ENCODE results near the gene GINS1. TPM values are rescaled to one million over a fixed set of nuclear protein-coding genes. Genes with fewer than 3 reads are reported as not detected.

Gene GINS1
- total RNA-seq, 1 experiment from 2014 or later = 30.4 TPM

GRCh38 chr20:25452333-25452732 lies 44.9 kb downstream of the GINS1 start:
- ChIA-PET POLR2A (no interaction called here), RAD21 (ENCODE audit: low non-redundant PET in 1 of 2, low total read pairs in 2 of 2, uncharacterized antibody in 2 of 2, unreplicated experiment in 2 of 2) (no interaction called here), CTCF (no interaction called here)
- Histone ChIP-seq H3K27ac (ENCODE audit: low read depth, low read length) (no peak overlapping the region), H3K4me1 (ENCODE audit: control insufficient read depth in 1 of 2, insufficient read depth in 2 of 2, low read length in 2 of 2) (peaks cover 4 to 6% of the 10 kb centered on the region in 2 experiments; a peak in 3 of 4 replicates), H3K79me2 (ENCODE audit: insufficient read depth, low read length) (no peaks in the 10 kb centered on the region), H3K9ac (ENCODE audit: low read length) (no peak overlapping the region), H3K4me2 (ENCODE audit: low read length) (no peak overlapping the region), H3K9me3 (ENCODE audit: control insufficient read depth in 1 of 2, insufficient read depth in 1 of 2, low read depth in 1 of 2, low read length in 2 of 2) (no peaks in the 10 kb centered on the region), H3K4me3 (replicated peaks in 1 of 2; ENCODE audit: low read depth in 1 of 2, low read length in 2 of 2) (no peak overlapping the region), H2AFZ (ENCODE audit: low read depth, low read length, poor library complexity, severe bottlenecking) (no peak overlapping the region), H4K20me1 (ENCODE audit: insufficient read depth) (no peaks in the 10 kb centered on the region), H3K36me3 (ENCODE audit: control insufficient read depth in 1 of 2, insufficient read depth in 2 of 2, low read length in 2 of 2) (peaks cover 5 to 7% of the 10 kb centered on the region in 2 experiments; a peak in 3 of 4 replicates), H3K27me3 (ENCODE audit: insufficient read depth, low read length) (no peaks in the 10 kb centered on the region), H3K9me2 (ENCODE audit: insufficient read depth) (no peaks in the 10 kb centered on the region)
- no peak for ATAC-seq
- TF ChIP-seq POLR2AphosphoS5 (IDR thresholded peaks at IDR 0.05; ENCODE audit: low read depth, low read length) = no peak
- TF ChIP-seq SRF (IDR thresholded peaks at IDR 0.05; ENCODE audit: low read depth) = no peak
- no peak for TF ChIP-seq ATF3 (IDR thresholded peaks at IDR 0.05)
- TF ChIP-seq JUND (IDR thresholded peaks at IDR 0.05) = no peak
- BruUV-seq (replicated peaks) = no TSS peak
- no peak for DNase-seq (ENCODE audit: low read depth, low spot score)
- intact Hi-C loops (cut with micrococcal nuclease) = no loop called here

- Histone ChIP-seq H3K27ac (ENCODE audit: low read depth, low read length) (no peak overlapping the region), H3K79me2 (ENCODE audit: insufficient read depth, low read length) (no peaks in the 10 kb centered on the region), H3K4me3 (replicated peaks in 1 of 2; ENCODE audit: low read depth in 1 of 2, low read length in 2 of 2) (no peak overlapping the region), H3K4me2 (ENCODE audit: low read length) (no peak overlapping the region), H3K9me3 (ENCODE audit: control insufficient read depth in 1 of 2, insufficient read depth in 1 of 2, low read depth in 1 of 2, low read length in 2 of 2) (no peaks in the 10 kb centered on the region), H2AFZ (ENCODE audit: low read depth, low read length, poor library complexity, severe bottlenecking) (no peak overlapping the region), H3K27me3 (ENCODE audit: insufficient read depth, low read length) (no peaks in the 10 kb centered on the region), H3K36me3 (ENCODE audit: control insufficient read depth in 1 of 2, insufficient read depth in 2 of 2, low read length in 2 of 2) (peaks cover 0 to 2% of the 10 kb centered on the region in 2 experiments; a peak in 2 of 4 replicates), H4K20me1 (ENCODE audit: insufficient read depth) (no peaks in the 10 kb centered on the region), H3K9ac (ENCODE audit: low read length) (no peak overlapping the region), H3K9me2 (ENCODE audit: insufficient read depth) (no peaks in the 10 kb centered on the region), H3K4me1 (ENCODE audit: control insufficient read depth in 1 of 2, insufficient read depth in 2 of 2, low read length in 2 of 2) (peaks cover 4 to 6% of the 10 kb centered on the region in 2 experiments; a peak in 3 of 4 replicates)
- intact Hi-C loops (cut with micrococcal nuclease) = no loop called here
- ATAC-seq (peak; percentile 30; the same call in 1 of the 2 replicates), DNase-seq (ENCODE audit: low read depth, low spot score) (no peak)
- BruUV-seq (replicated peaks) = no TSS peak
- no peak for TF ChIP-seq POLR2A (IDR thresholded peaks at IDR 0.05; ENCODE audit: borderline replicate concordance, extremely low read depth, insufficient read depth, insufficient read length)
- no peak for TF ChIP-seq ATF3 (IDR thresholded peaks at IDR 0.05)
- ChIA-PET RAD21 (ENCODE audit: low non-redundant PET in 1 of 2, low total read pairs in 2 of 2, uncharacterized antibody in 2 of 2, unreplicated experiment in 2 of 2) (no interaction called here), CTCF (no interaction called here), POLR2A (no interaction called here)
Measured at GRCh38 chr20:25453035-25453810, 45.8 kb downstream of the GINS1 start.

All from HCT116 (cell line).